ENCODE results near the gene SUPT16H.
"Not testable (repeated sequence)": the region's sequence is repeated elsewhere in the genome, so short reads cannot be mapped to it uniquely, and the experiment has no call there.

The SUPT16H gene

DNA sequence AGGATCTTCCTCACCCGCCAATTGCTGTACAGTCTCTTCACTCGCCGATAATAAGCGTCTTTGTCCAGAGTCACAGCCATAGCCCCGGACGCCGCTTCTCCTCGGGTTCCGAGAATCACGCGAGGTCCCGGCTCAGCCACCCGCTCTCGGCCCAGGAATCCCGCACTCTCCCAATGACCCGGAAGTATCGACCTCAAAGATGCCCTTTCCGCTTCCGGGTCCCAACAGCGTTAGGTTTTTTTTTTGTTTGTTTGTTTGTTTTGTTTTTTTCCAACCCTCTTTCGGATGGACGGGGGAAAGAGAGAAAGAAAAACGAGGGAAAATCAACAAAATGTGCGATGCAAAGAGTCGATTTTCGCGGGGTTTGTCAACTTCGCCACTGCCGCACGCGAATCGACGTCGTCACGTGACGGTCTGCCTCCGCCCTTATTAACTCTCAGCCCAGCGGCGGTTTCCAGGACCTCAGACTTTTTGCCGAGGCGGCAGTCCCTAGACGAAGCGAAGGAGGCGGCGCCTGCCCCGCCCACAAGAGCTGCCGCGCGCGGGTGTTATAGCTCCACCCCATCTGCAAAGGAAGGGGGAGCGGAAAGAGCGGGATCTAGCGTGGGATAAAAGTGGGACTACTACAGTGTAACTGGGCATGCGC, at the start of gene SUPT16H:
SUPT16H (minus strand) TSS at position 172 of the 646 bp plus-strand sequence; CDS start at position 80, 92 bp downstream.
- peak; percentile 90 for DNase-seq (ENCODE audit: low read depth)

- no peak for DNase-seq (ENCODE audit: low read depth)
Measured at GRCh38 chr14:21431126-21431525, 47.3 kb upstream of the SUPT16H start.

- DNase-seq (ENCODE audit: low read depth) = no peak
Measured at GRCh38 chr14:21428930-21429329, 45.1 kb upstream of the SUPT16H start.

- DNase-seq (ENCODE audit: low read depth) = no peak
Measured at GRCh38 chr14:21426692-21427091, 42.9 kb upstream of the SUPT16H start.

GRCh38 chr14:21419528-21419927, 35.7 kb upstream of the SUPT16H start:
- no peak for DNase-seq (ENCODE audit: low read depth)

- DNase-seq (ENCODE audit: low read depth) = no peak
Measured at GRCh38 chr14:21415329-21415728, 31.5 kb upstream of the SUPT16H start.

- no peak for DNase-seq (ENCODE audit: low read depth)
Measured at GRCh38 chr14:21414137-21414631, 30.4 kb upstream of the SUPT16H start.

DNA sequence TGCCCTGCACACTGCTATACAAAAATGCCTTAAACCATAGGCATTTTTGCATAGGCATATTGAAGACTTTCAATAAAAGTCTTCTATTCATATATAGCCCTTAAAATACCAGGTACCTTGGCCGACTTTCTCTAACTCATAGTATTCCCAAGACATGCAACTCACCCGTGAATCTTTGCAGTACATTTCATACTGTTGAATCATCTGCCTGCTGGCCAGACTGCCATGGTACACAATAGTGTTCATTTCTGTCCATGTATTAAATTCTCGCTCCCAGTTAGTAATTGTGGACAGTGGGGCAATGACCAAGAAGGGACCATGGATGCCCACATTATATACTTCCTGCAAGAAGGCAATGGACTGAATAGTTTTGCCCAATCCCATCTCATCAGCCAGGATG, 24.3 kb upstream of the SUPT16H start:
- DNase-seq (ENCODE audit: low read depth) = no peak

DNA sequence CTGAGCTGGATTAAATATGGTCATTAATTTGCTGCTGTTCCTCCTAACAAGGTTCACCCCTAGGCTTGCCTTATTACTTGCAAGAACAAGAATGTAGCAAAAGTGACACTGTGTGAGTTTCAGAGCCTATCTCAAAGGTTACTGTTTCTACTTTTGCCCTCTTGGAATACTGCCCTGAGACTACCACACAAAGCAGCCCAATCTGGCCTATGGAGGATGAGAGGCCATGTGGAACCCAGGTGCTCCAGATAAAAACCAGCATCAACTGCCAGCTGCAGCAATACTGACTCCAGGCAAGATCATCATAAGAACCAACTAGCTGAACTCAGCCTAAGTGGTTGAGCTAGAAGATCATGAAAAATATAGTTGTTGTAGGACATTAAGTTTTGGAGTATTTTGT, 22.4 kb upstream of the SUPT16H start:
- no peak for DNase-seq (ENCODE audit: low read depth)

- DNase-seq (ENCODE audit: low read depth) = no peak
Measured at GRCh38 chr14:21405097-21405496, 21.3 kb upstream of the SUPT16H start.

DNA sequence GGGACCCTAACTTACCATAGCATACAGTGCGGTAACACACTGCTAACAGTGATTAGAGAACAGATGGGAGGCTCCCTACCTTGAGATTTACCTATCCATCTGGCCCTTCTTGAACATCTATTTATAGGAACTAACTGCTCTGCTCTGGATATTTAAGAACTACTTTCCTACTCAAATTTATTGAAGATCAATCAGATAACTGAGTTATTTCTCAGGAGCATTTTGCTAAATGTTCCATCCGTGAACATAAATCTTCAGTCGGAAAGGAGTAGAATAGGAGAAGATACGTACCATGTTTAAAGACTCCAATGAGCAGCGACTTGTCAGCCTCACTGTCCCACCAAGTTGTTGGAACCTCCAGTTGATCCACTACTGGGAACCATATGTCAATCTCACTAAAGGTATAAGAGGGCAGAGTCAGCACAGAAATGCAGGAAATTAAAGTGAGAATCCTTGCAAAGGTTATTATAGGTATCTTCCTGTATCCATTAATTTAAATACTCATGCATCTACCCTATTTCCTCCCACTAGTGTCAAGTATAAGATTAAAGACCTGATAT, 15.6 kb upstream of the SUPT16H start:
- no peak for DNase-seq (ENCODE audit: low read depth)

- DNase-seq (ENCODE audit: low read depth) = no peak
Measured at GRCh38 chr14:21398901-21399300, 15.1 kb upstream of the SUPT16H start.

DNA sequence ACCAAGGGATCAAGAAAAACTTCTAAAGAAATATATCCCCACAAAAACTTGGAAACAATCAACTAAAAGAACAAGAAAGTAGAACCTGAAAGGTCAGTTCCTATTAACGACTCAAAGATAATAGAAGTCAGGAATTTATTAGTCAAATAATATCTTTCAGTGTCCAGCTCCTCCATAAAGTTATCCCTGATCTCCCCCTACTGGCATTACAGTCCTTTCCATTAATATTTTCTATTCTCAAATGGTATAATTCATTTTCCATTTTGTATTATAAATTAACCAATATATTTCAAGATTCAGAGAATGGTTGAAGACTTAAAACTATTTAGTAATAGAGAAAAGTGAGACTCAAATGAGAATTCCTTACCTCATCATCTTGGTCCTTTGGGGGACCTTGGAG, 11.6 kb upstream of the SUPT16H start:
- no peak for DNase-seq (ENCODE audit: low read depth)

DNA sequence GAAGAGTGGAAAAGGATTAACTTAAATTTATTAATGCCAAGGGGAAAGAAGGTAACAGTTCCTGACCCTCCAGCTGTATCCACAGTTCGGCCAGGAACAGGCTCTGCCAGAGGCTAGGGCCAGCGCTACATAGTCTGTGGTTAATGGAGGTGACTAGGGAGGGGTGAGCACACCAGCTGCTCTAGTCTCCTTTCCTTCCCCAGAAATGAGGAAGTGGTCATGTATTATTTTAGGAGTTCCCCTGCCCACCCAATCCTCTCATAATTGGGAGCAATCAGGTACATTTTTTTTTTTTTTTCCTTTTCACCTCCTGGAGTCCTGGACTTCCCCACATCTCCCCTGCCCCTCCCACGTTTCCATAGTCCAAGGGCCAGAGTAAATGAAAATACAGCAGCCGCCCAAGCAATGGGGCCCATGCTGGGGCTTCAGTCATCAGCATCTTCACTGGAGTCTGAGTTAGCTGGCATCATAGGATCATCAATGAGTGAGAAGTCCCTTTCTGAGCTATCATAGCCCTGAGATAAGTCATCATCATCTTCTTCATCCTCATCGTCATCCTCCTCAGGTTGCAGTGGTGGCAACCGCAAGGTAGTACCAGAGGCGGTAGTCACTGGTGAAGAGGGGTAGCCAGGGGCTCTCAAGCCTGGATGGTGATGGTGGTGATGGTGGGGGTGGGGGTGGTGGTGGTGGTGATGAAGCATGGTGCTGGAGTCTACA, 1.5 kb upstream of the SUPT16H start:
- no peak for DNase-seq (ENCODE audit: low read depth)

DNA sequence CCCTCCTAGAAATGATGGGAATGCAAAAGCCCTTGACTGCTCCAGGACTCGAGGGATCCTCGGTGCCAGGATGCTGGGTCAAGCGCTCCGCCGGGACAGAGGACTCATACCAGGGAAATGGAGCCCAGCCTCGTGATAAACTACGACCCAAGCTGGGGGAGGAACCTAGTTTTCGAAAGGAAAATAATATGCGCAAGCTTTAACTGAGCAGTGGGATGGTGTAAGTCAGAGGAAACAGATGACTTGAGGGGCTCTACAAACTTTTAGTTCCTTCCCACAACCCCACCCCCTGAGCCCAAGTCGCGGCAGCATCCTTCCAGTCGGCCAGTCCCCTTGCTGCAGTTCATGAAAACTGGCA, 654 bp upstream of the SUPT16H start:
- peak; percentile 7 for DNase-seq (ENCODE audit: low read depth)

DNA sequence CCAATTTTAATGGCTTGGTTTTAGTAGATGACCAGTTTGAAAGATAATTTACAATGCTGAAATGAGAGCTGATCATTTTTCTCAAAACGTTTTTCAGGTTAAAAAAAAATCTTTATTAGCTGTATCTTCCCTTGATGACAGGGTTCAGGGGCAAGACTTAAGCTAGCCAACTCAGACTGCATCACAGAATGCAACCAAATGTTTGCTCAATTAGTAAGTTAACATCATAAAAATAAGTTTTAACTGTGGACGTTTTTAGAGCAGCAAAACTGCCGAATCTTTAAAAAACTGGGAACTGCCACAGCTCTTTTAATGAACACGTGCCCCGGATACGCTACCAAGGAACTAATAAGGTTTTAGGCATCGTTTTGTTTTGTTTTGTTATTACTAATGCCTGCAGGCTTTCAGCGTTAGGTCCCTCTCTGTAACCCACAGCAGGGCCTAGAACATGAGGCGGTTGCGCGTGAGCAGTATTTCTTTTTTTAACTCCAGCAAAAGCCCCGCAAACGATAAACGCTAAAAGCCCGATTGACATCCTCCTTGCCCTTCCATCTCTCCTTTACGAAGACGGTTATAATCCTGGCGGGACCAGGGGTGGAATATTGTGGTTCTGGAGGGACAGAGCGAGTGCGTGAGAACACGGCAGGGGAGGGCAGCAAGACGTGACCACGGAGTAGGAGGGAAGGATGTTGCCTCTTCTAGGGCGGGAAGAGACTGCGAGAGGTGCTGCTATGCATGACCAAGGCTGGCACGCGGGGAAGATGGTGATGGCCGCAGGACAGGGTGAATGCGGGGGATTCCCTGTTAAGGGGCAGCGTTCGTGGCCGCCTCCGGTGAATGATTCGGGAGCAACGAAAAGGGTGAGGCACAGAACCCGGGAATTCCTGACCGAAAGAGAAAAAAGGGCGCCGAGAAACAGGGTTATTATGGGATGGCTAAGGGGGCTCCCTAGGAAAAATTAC, 652 bp downstream of the SUPT16H start:
- DNase-seq (ENCODE audit: low read depth) = no peak

GRCh38 chr14:21382095-21382494, 1.7 kb downstream of the SUPT16H start:
- no peak for DNase-seq (ENCODE audit: low read depth)

DNA sequence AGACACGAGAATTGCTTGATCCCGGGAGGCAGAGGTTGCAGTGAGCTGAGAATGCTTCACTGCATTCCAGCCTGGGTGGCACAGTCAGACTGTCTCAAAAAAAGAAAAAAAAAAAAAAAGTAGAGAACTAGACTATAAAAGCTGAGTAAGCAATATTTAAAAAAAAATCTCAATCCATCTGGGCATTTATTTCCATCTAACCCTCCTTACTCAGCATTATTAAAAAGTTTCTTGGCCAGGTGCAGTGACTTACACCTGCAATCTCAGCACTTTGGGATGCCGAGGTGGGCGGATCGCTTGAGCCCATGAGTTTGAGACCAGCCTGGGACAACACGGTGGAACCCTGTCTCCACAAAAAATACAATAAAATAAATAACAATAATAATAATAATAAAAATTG, 4.5 kb downstream of the SUPT16H start:
- no peak for DNase-seq (ENCODE audit: low read depth)

GRCh38 chr14:21373980-21374379, 9.8 kb downstream of the SUPT16H start:
- DNase-seq (ENCODE audit: low read depth) = no peak

DNA sequence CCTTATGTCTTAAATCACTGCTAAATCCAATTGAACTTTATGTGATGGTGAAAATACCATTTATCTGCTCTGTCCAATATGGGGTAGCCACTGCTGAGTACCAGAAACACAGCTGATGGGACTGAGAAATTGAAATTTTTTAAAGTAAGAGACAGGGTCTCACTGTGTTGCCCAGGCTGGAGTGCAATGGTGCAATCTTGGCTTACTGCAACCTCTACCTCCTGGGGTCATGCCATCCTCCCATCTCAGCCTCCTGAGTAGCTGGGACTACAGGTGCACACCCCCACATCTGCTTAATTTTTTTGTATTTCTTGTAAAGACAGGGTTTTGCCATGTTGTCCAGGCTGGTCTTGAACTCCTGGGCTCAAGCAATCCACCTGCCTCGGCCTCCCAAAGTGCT, 11.0 kb downstream of the SUPT16H start:
- not testable (repeated sequence) for DNase-seq (ENCODE audit: low read depth)

- no peak for DNase-seq (ENCODE audit: low read depth)
Measured at GRCh38 chr14:21369949-21370679, 13.7 kb downstream of the SUPT16H start.
